H1 (cell line): Measurements from ENCODE around the gene SLC25A36. TPM values are rescaled to one million over a fixed set of nuclear protein-coding genes. Genes with fewer than 3 reads are reported as not detected.
A peak's percentile ranks its signal among the peaks of the same experiment; 100 is the strongest.

ENCODE experiments used
- CTCF ChIA-PET: fragments of 300-600 bp; sonication (Branson Sonifier 250); formaldehyde crosslinking; loops from one replicate; lab custom pipeline; 2021; ENCODE audit not compliant: partially characterized antibody; lab: Charles Lee
- POLR2A ChIA-PET: fragments of 300-600 bp; sonication (Branson Sonifier 250); formaldehyde crosslinking; loops from one replicate; lab custom pipeline; 2021; ENCODE audit warnings: inconsistent platforms; ENCODE audit not compliant: partially characterized antibody; lab: Charles Lee
- DNase-seq, 2 experiments: peaks; one replicate each; pipeline versions ENCODE4 v3.0.0 to v3.0.0-alpha.2; 2010 to 2022; ENCODE audit warnings: low spot score in 2 of 2, low read depth in 1 of 2, mixed read lengths in 1 of 2
- FAIRE-seq: peaks from 2 replicates; lab custom pipeline; 2011; peaks lifted over from hg19 to GRCh38; lab: Jason Lieb, UNC
- H2AFZ ChIP-seq: 2 replicates; pipeline ENCODE4 v1.8.1; 2012; ENCODE audit warnings: low read length, inconsistent platforms
- H2AK5ac ChIP-seq: 2 replicates; pipeline ENCODE4 v1.6.1; 2013; ENCODE audit warnings: low read depth, low read length
- H2BK120ac ChIP-seq: replicated peaks from 2 replicates; pipeline ENCODE3; 2013; ENCODE audit warnings: low read depth, low read length, inconsistent platforms
- H2BK12ac ChIP-seq: 2 replicates; pipeline ENCODE4 v1.6.1; 2013; ENCODE audit warnings: low read depth, low read length
- H2BK15ac ChIP-seq: 2 replicates; pipeline ENCODE4 v1.6.1; 2013; ENCODE audit warnings: low read length
- H2BK20ac ChIP-seq: 2 replicates; pipeline ENCODE4 v1.6.1; 2013; ENCODE audit warnings: low read length
- H2BK5ac ChIP-seq: 2 replicates; pipeline ENCODE4 v1.6.1; 2013; ENCODE audit warnings: low read depth, low read length
- H3K14ac ChIP-seq: 2 replicates; pipeline ENCODE4 v1.6.1; 2013; ENCODE audit warnings: inconsistent platforms; ENCODE audit not compliant: insufficient read length
- H3K18ac ChIP-seq: 2 replicates; pipeline ENCODE4 v1.6.1; 2013; ENCODE audit warnings: low read length; ENCODE audit errors: extremely low read depth
- H3K23ac ChIP-seq: 2 replicates; pipeline ENCODE4 v1.6.1; 2013; ENCODE audit warnings: inconsistent platforms; ENCODE audit not compliant: insufficient read length
- H3K23me2 ChIP-seq: 2 replicates; pipeline ENCODE4 v1.6.1; 2013; ENCODE audit warnings: low read depth, low read length
- H3K27ac ChIP-seq: 2 replicates; pipeline ENCODE4 v1.6.1; 2011; ENCODE audit warnings: low read depth, low read length, inconsistent platforms
- H3K27me3 ChIP-seq, 4 experiments: replicated peaks in 1 of 4; 1 replicate in 1 of 4; 2 replicates in 3 of 4; pipeline versions ENCODE4 v1.6.1 to v1.8.1; 2011 to 2013; ENCODE audit warnings: low read length in 3 of 4, mild to moderate bottlenecking in 3 of 4, inconsistent platforms in 2 of 4, mixed read lengths in 2 of 4, moderate library complexity in 1 of 4; ENCODE audit not compliant: control insufficient read depth in 3 of 4, insufficient read depth in 3 of 4; ENCODE audit errors: extremely low read depth in 1 of 4
- H3K36me3 ChIP-seq, 4 experiments: 2 replicates each; pipeline versions ENCODE4 v1.6.1 to v1.8.1; 2011 to 2013; ENCODE audit warnings: mild to moderate bottlenecking in 4 of 4, low read length in 3 of 4, moderate library complexity in 2 of 4, control low read depth in 1 of 4, inconsistent platforms in 1 of 4; ENCODE audit not compliant: insufficient read depth in 4 of 4, control insufficient read depth in 2 of 4
- H3K4ac ChIP-seq: replicated peaks from 2 replicates; pipeline ENCODE3; 2013; ENCODE audit warnings: low read length, low read depth, mixed read lengths, inconsistent platforms; ENCODE audit not compliant: insufficient read length
- H3K4me1 ChIP-seq, 4 experiments: replicated peaks in 1 of 4; 1 replicate in 1 of 4; 2 replicates in 3 of 4; pipeline versions ENCODE4 v1.6.1 to v1.8.1; 2011 to 2013; ENCODE audit warnings: low read length in 3 of 4, inconsistent platforms in 2 of 4, mixed read lengths in 1 of 4; ENCODE audit not compliant: insufficient read depth in 4 of 4, control insufficient read depth in 3 of 4
- H3K4me2 ChIP-seq, 2 experiments: 2 replicates each; pipeline versions ENCODE4 v1.6.1 to v1.8.1; 2011 to 2013; ENCODE audit warnings: low read depth in 2 of 2, low read length in 2 of 2, control low read depth in 1 of 2, inconsistent platforms in 1 of 2, mild to moderate bottlenecking in 1 of 2; ENCODE audit not compliant: insufficient read depth in 1 of 2
- H3K4me3 ChIP-seq, 4 experiments: fragments of 200-600, 300-600 bp in 1 of 4; sonication (generic), shearing (Covaris generic), sonication (Bioruptor Twin) in 1 of 4; 2 replicates each; pipeline versions ENCODE4 v1.5.1 to v1.8.1; 2011 to 2016; ENCODE audit warnings: low read length in 4 of 4, low read depth in 3 of 4, control low read depth in 2 of 4, inconsistent platforms in 2 of 4, mild to moderate bottlenecking in 2 of 4, mixed read lengths in 1 of 4, moderate library complexity in 1 of 4; ENCODE audit not compliant: insufficient read depth in 2 of 4; ENCODE audit errors: extremely low read depth in 1 of 4
- H3K56ac ChIP-seq: replicated peaks from 2 replicates; pipeline ENCODE3; 2013; ENCODE audit warnings: low read depth, mild to moderate bottlenecking, mixed read lengths, low read length, inconsistent platforms; ENCODE audit not compliant: insufficient read length
- H3K79me1 ChIP-seq: 2 replicates; pipeline ENCODE4 v1.6.1; 2013; ENCODE audit warnings: low read depth, low read length, control low read depth
- H3K79me2 ChIP-seq, 2 experiments: 2 replicates each; pipeline versions ENCODE4 v1.6.1 to v1.8.1; 2012 to 2013; ENCODE audit warnings: low read length in 2 of 2, mild to moderate bottlenecking in 2 of 2, inconsistent platforms in 1 of 2; ENCODE audit not compliant: insufficient read depth in 2 of 2, control insufficient read depth in 1 of 2
- H3K9ac ChIP-seq, 4 experiments: replicated peaks in 1 of 4; 1 replicate in 1 of 4; 2 replicates in 3 of 4; pipeline versions ENCODE4 v1.6.1 to v1.8.1; 2011 to 2013; ENCODE audit warnings: low read depth in 3 of 4, low read length in 3 of 4, control low read depth in 2 of 4, mild to moderate bottlenecking in 2 of 4, moderate library complexity in 2 of 4, inconsistent platforms in 1 of 4; ENCODE audit errors: extremely low read depth in 1 of 4
- H3K9me3 ChIP-seq, 2 experiments: 2 replicates each; pipeline versions ENCODE4 v1.6.1 to v1.8.1; 2012 to 2013; ENCODE audit warnings: mild to moderate bottlenecking in 2 of 2, moderate library complexity in 2 of 2, control low read depth in 1 of 2, inconsistent platforms in 1 of 2, low read depth in 1 of 2, low read length in 1 of 2, mixed read lengths in 1 of 2; ENCODE audit not compliant: insufficient read depth in 2 of 2
- H4K20me1 ChIP-seq, 2 experiments: replicated peaks in 1 of 2; 2 replicates each; pipeline versions ENCODE3 to v1.8.1; 2011 to 2013; ENCODE audit warnings: inconsistent platforms in 2 of 2, low read length in 2 of 2, mild to moderate bottlenecking in 1 of 2; ENCODE audit not compliant: insufficient read depth in 2 of 2, control insufficient read depth in 1 of 2
- H4K5ac ChIP-seq: 2 replicates; pipeline ENCODE4 v1.6.1; 2013; ENCODE audit warnings: low read length, low read depth, mixed read lengths, inconsistent platforms; ENCODE audit not compliant: insufficient read length
- H4K8ac ChIP-seq: 2 replicates; pipeline ENCODE4 v1.8.0; 2013; ENCODE audit warnings: mild to moderate bottlenecking, moderate library complexity, low read length, inconsistent platforms; ENCODE audit not compliant: insufficient read depth; ENCODE audit errors: extremely low read depth
- H4K91ac ChIP-seq: replicated peaks from 2 replicates; pipeline ENCODE3; 2013; ENCODE audit warnings: low read length, mixed read lengths, inconsistent platforms; ENCODE audit not compliant: insufficient read length
- ATF3 ChIP-seq: IDR thresholded peaks from 2 replicates; pipeline ENCODE4 v1.6.1; 2011; ENCODE audit warnings: low read depth, mild to moderate bottlenecking, low read length; ENCODE audit not compliant: insufficient read depth
- E2F6 ChIP-seq: IDR thresholded peaks from 2 replicates; pipeline ENCODE4 v1.6.1; 2012; ENCODE audit warnings: inconsistent platforms
- EZH2 ChIP-seq: fragments of 200-600 bp; sonication (generic); IDR thresholded peaks from 2 replicates; pipeline ENCODE4 v1.7.1; 2012; ENCODE audit warnings: low read depth, mild to moderate bottlenecking, moderate library complexity, low read length, inconsistent platforms; ENCODE audit not compliant: severe bottlenecking
- GTF2F1 ChIP-seq: IDR thresholded peaks from 2 replicates; pipeline ENCODE4 v1.6.1; 2012; ENCODE audit warnings: low read depth, low read length, improper control_type of control experiment, borderline replicate concordance
- MAX ChIP-seq: IDR thresholded peaks from 2 replicates; pipeline ENCODE4 v1.6.1; 2012; ENCODE audit warnings: inconsistent platforms
- RXRA ChIP-seq: IDR thresholded peaks from 2 replicates; pipeline ENCODE4 v1.6.1; 2011; ENCODE audit warnings: low read depth, mild to moderate bottlenecking, low read length, moderate library complexity; ENCODE audit not compliant: insufficient read depth
- SIN3A ChIP-seq, 2 experiments: IDR thresholded peaks in 1 of 2; conservative IDR thresholded peaks in 1 of 2; 2 replicates each; pipeline ENCODE4 v1.6.1; 2011 to 2012; ENCODE audit warnings: low read length in 2 of 2, improper control_type of control experiment in 1 of 2, low read depth in 1 of 2, mild to moderate bottlenecking in 1 of 2
- SP4 ChIP-seq: IDR thresholded peaks from 2 replicates; pipeline ENCODE4 v1.6.1; 2012; ENCODE audit warnings: low read length, inconsistent platforms
- WGBS, 2 experiments: shearing (Covaris generic) in 1 of 2; methylation state at CpG; one replicate each; pipeline versions ENCODE4 v1.1.6 to v1.1.7; 2013 to 2015; ENCODE audit warnings: low lambda C conversion rate in 2 of 2, mixed read lengths in 2 of 2, inconsistent platforms in 1 of 2, low coverage in 1 of 2, missing lambda C conversion rate in 1 of 2; ENCODE audit not compliant: insufficient replicate concordance in 2 of 2, insufficient coverage in 1 of 2, insufficient read length in 1 of 2; ENCODE audit errors: extremely low coverage in 1 of 2, missing lambda C conversion rate in 1 of 2; 5-methylcytosine and 5-hydroxymethylcytosine counted together
- polyA plus RNA-seq, 7 experiments: library from polyadenylated mRNA; depleted of rRNA in 3 of 7; stranded (reverse) in 5 of 7; unstranded in 2 of 7; fragments of >200 nt in 5 of 7; fragments of 200-250 nt in 2 of 7; gene quantifications; 1 replicate in 5 of 7; 2 replicates in 1 of 7; 4 replicates in 1 of 7; pipeline versions ENCODE4 v1.2.1 to v1.2.3, GENCODE V29; 2011 to 2013; ENCODE audit warnings: missing spikeins in 2 of 7, mixed read lengths in 2 of 7
- total RNA-seq: library from RNA; stranded (reverse); fragmentation: NEBNext Ultra II Directional; extraction: Animal tissue kit (Norgen Biotek cat#: 25700); gene quantifications from 2 replicates; pipeline ENCODE4 v1.2.1, GENCODE V29; 2021
- TF ChIP-seq, protein P1 (sequence below), 3 experiments: IDR thresholded peaks; 1 replicate in 2 of 3; 2 replicates in 1 of 3; pipeline versions ENCODE4 v1.5.1 to v1.6.1; 2011; ENCODE audit warnings: low read length in 3 of 3, mild to moderate bottlenecking in 3 of 3, inconsistent platforms in 2 of 3, low read depth in 1 of 3, moderate library complexity in 1 of 3; ENCODE audit not compliant: insufficient read depth in 1 of 3; ENCODE audit errors: control extremely low read depth in 1 of 3

The SLC25A36 gene
- total and polyA plus RNA-seq, 2 of the 8 experiments (the other 6 are each of a cell fraction or from before 2014, with no cell fraction given): 42.9 to 71.8 TPM

GRCh38 chr3:141019244-141019643, 77.6 kb downstream of the SLC25A36 start:
- 95% methylated on average over 17 of the region's 19 CpGs; no CpG with 5 or more reads in 1 of the 2 experiments for WGBS, 2 experiments
- H3K4me1 ChIP-seq: peaks cover 0 to 4% (median 0%) of the 10 kb centered on the region in 4 experiments; a peak in 1 of 7 replicates
- no peak overlapping the region for H4K5ac ChIP-seq
- no peak overlapping the region for H3K4me3 ChIP-seq
- H3K23me2 ChIP-seq: no peaks in the 10 kb centered on the region
- H4K91ac ChIP-seq: no peak overlapping the region
- FAIRE-seq: no peak
- H3K23ac ChIP-seq: no peak overlapping the region
- H2BK12ac ChIP-seq: no peak overlapping the region
- H3K4ac ChIP-seq: no peak overlapping the region
- H4K20me1 ChIP-seq: no peaks in the 10 kb centered on the region
- no peaks in the 10 kb centered on the region for H3K36me3 ChIP-seq
- H3K27me3 ChIP-seq: no peaks in the 10 kb centered on the region
- H2AFZ ChIP-seq: peak overlapping the region; percentile 81
- no peak overlapping the region for H3K14ac ChIP-seq
- H3K9ac ChIP-seq: no peak overlapping the region
- H2BK20ac ChIP-seq: no peak overlapping the region
- no peak overlapping the region for H2BK120ac ChIP-seq
- peak overlapping the region; percentile 7; the same call in 1 of the 2 replicates for H4K8ac ChIP-seq
- H3K4me2 ChIP-seq: no peak overlapping the region
- no peak overlapping the region for H2BK15ac ChIP-seq
- H3K79me2 ChIP-seq: no peaks in the 10 kb centered on the region
- H3K27ac ChIP-seq: no peak overlapping the region
- DNase-seq: no peak
- H2BK5ac ChIP-seq: no peak overlapping the region
- ChIA-PET CTCF (interaction anchor here (0.7 to 11.3 kb wide), 4 partner anchors 19 to 173 kb away, joined by 3 to 123 read pairs (median 4); no protein-coding TSS in a partner anchor), POLR2A (no interaction called here)
- no peaks in the 10 kb centered on the region for H3K9me3 ChIP-seq
- no peak overlapping the region for H3K18ac ChIP-seq
- H3K79me1 ChIP-seq: no peaks in the 10 kb centered on the region
- H3K56ac ChIP-seq: no peak overlapping the region
- no peak overlapping the region for H2AK5ac ChIP-seq
- TF ChIP-seq MAX (no peak), RXRA (no peak), ATF3 (no peak), GTF2F1 (no peak), SP4 (no peak), E2F6 (no peak), EZH2 (no peak), SIN3A (conservative IDR thresholded peaks at IDR 0.05 in 1 of 2, IDR thresholded peaks at IDR 0.05 in 1 of 2; ENCODE audit: low read depth in 1 of 2, low read length in 2 of 2) (no peak)
- TF ChIP-seq, protein P1, sequence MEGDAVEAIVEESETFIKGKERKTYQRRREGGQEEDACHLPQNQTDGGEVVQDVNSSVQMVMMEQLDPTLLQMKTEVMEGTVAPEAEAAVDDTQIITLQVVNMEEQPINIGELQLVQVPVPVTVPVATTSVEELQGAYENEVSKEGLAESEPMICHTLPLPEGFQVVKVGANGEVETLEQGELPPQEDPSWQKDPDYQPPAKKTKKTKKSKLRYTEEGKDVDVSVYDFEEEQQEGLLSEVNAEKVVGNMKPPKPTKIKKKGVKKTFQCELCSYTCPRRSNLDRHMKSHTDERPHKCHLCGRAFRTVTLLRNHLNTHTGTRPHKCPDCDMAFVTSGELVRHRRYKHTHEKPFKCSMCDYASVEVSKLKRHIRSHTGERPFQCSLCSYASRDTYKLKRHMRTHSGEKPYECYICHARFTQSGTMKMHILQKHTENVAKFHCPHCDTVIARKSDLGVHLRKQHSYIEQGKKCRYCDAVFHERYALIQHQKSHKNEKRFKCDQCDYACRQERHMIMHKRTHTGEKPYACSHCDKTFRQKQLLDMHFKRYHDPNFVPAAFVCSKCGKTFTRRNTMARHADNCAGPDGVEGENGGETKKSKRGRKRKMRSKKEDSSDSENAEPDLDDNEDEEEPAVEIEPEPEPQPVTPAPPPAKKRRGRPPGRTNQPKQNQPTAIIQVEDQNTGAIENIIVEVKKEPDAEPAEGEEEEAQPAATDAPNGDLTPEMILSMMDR (IDR thresholded peaks at IDR 0.05; ENCODE audit: control extremely low read depth in 1 of 3, insufficient read depth in 1 of 3, low read depth in 1 of 3, low read length in 3 of 3): no peak
